Hepatocyte (in vitro differentiated cells): Measurements from ENCODE around the gene TECTB. TPM values are rescaled to one million over a fixed set of nuclear protein-coding genes. Genes with fewer than 3 reads are reported as not detected.

Experiments used
- DNase-seq: peaks from one replicate; pipeline ENCODE4 v3.0.0-alpha.2; 2016; ENCODE audit warnings: low spot score
- H2AFZ ChIP-seq: fragments of 200-600 bp; sonication (generic); 2 replicates; pipeline ENCODE4 v1.6.0; 2016; ENCODE audit warnings: antibody characterized with exemption, mild to moderate bottlenecking
- H3K27ac ChIP-seq: fragments of 200-600 bp; sonication (generic); 2 replicates; pipeline ENCODE4 v1.5.1; 2016; ENCODE audit warnings: mild to moderate bottlenecking
- H3K27me3 ChIP-seq: fragments of 200-600 bp; sonication (generic); 2 replicates; pipeline ENCODE4 v1.6.1; 2016
- H3K36me3 ChIP-seq: fragments of 200-600 bp; sonication (generic); replicated peaks from 2 replicates; pipeline ENCODE4 v1.5.1; 2016; ENCODE audit warnings: low read depth; ENCODE audit not compliant: insufficient read depth
- H3K4me1 ChIP-seq: fragments of 200-600 bp; sonication (generic); 2 replicates; pipeline ENCODE4 v1.5.1; 2016; ENCODE audit warnings: mild to moderate bottlenecking, moderate library complexity; ENCODE audit not compliant: insufficient read depth
- H3K4me2 ChIP-seq: fragments of 200-600 bp; sonication (generic); 2 replicates; pipeline ENCODE4 v1.6.0; 2016
- H3K4me3 ChIP-seq: fragments of 200-600 bp; sonication (generic); 2 replicates; pipeline ENCODE4 v1.5.1; 2016; ENCODE audit warnings: mild to moderate bottlenecking
- H3K79me2 ChIP-seq: fragments of 200-600 bp; sonication (generic); 2 replicates; pipeline ENCODE4 v1.6.0; 2017; ENCODE audit warnings: mild to moderate bottlenecking
- H3K9me2 ChIP-seq: fragments of 200-600 bp; sonication (generic); replicated peaks from 2 replicates; pipeline ENCODE4 v1.6.0; 2017; ENCODE audit warnings: mild to moderate bottlenecking; ENCODE audit not compliant: insufficient read depth
- H3K9me3 ChIP-seq: fragments of 200-600 bp; sonication (generic); 2 replicates; pipeline ENCODE4 v1.5.1; 2016; ENCODE audit warnings: low read depth, mild to moderate bottlenecking
- H4K20me1 ChIP-seq: fragments of 200-600 bp; sonication (generic); 2 replicates; pipeline ENCODE4 v1.6.0; 2016; ENCODE audit warnings: mild to moderate bottlenecking; ENCODE audit not compliant: insufficient read depth, poor library complexity, severe bottlenecking
- EZH2 ChIP-seq: fragments of 200-600 bp; sonication (generic); IDR thresholded peaks from 2 replicates; pipeline ENCODE4 v1.6.1; 2016; ENCODE audit warnings: antibody characterized with exemption, mild to moderate bottlenecking, borderline replicate concordance
- EZH2phosphoT487 ChIP-seq: fragments of 200-600 bp; sonication (generic); IDR thresholded peaks from one replicate; pipeline ENCODE4 v1.6.1; 2018; ENCODE audit warnings: antibody characterized with exemption, mild to moderate bottlenecking, low read depth, moderate library complexity; ENCODE audit not compliant: unreplicated experiment, severe bottlenecking
- WGBS: methylation state at CpG from one replicate; pipeline ENCODE4 v1.1.6; 2016; ENCODE audit warnings: low lambda C conversion rate; ENCODE audit errors: missing lambda C conversion rate; 5-methylcytosine and 5-hydroxymethylcytosine counted together
- polyA plus RNA-seq: library from polyadenylated mRNA; unstranded; fragments of >200 nt; fragmentation: Nextera tagmentation; extraction: Ambion mirVana; gene quantifications from 2 replicates; pipeline ENCODE4 v1.2.1, GENCODE V29; 2016
- total RNA-seq: library from RNA; depleted of rRNA; stranded (reverse); fragments of >200 nt; gene quantifications from 2 replicates; pipeline ENCODE4 v1.2.3, GENCODE V29; 2014
- TF ChIP-seq, protein P1 (sequence below): fragments of 200-600 bp; sonication (generic); IDR thresholded peaks from 2 replicates; pipeline ENCODE4 v1.5.1; 2016; ENCODE audit warnings: antibody characterized with exemption, mild to moderate bottlenecking; ENCODE audit not compliant: poor library complexity

Gene TECTB
- total and polyA plus RNA-seq, 2 experiments from 2014 or later: 0.10 TPM; not detected in 1

DNA sequence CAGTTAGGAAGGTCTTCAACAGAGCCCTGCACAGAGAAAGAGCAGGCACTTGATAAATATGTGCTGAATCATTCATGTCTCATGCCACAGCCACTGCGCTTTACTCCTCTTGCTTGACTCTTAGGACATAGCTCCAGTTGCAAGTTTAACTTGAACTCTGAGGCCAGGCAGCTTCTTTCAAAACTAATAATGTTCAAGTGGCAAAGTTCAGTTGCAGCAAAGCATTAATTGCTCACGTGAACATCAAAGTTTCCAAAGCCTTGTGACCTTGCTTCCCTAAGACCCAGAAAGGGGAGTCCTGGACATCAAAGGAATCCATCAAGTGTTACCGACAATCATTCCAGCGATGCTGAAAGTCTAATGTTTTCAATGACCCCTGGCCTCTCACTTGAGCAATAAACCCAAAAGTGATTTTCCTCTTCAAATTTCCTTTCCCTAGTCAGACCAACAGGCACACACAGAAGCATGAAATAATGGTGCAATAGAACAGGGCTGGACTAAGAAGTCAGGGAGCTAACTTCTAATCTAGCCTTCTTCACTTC is 21.8 kb upstream of the TECTB start:
- Histone ChIP-seq H3K4me1 (peaks cover 13% of the 10 kb centered on the region), H3K36me3 (no peaks in the 10 kb centered on the region), H3K27ac (peak overlapping the region; percentile 62), H2AFZ (no peak overlapping the region), H3K4me2 (no peak overlapping the region), H4K20me1 (no peaks in the 10 kb centered on the region), H3K4me3 (no peak overlapping the region), H3K9me2 (no peaks in the 10 kb centered on the region), H3K27me3 (no peaks in the 10 kb centered on the region), H3K79me2 (no peaks in the 10 kb centered on the region), H3K9me3 (no peaks in the 10 kb centered on the region)
- 31% methylated on average over 4 of the region's 4 CpGs for WGBS
- DNase-seq: peak; percentile 73
- TF ChIP-seq EZH2phosphoT487: no peak
- TF ChIP-seq EZH2: no peak
- TF ChIP-seq, protein P1, sequence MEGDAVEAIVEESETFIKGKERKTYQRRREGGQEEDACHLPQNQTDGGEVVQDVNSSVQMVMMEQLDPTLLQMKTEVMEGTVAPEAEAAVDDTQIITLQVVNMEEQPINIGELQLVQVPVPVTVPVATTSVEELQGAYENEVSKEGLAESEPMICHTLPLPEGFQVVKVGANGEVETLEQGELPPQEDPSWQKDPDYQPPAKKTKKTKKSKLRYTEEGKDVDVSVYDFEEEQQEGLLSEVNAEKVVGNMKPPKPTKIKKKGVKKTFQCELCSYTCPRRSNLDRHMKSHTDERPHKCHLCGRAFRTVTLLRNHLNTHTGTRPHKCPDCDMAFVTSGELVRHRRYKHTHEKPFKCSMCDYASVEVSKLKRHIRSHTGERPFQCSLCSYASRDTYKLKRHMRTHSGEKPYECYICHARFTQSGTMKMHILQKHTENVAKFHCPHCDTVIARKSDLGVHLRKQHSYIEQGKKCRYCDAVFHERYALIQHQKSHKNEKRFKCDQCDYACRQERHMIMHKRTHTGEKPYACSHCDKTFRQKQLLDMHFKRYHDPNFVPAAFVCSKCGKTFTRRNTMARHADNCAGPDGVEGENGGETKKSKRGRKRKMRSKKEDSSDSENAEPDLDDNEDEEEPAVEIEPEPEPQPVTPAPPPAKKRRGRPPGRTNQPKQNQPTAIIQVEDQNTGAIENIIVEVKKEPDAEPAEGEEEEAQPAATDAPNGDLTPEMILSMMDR: no peak

DNA sequence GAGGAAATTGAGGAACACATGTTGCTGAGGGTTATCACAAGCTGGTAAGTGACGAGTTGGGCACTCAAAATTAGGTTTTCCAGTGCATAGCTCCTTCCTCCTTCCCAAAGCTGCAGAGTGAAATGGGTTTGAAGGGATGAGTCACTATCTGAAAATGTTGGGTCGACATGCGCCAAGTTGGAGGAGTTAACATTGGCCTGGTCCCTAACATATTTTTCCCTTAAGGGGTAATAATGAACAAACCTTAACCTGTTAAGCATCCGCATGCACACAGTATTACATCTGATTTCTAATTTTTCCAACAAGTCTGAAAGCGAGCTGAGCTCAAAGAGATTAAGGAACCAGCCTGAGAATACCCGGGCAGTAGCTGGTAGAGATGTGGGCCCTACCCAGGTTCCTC is 20.7 kb upstream of the TECTB start:
- Histone ChIP-seq H3K27ac (no peak overlapping the region), H4K20me1 (no peaks in the 10 kb centered on the region)
- 80% methylated on average over 6 of the region's 6 CpGs for WGBS

DNA sequence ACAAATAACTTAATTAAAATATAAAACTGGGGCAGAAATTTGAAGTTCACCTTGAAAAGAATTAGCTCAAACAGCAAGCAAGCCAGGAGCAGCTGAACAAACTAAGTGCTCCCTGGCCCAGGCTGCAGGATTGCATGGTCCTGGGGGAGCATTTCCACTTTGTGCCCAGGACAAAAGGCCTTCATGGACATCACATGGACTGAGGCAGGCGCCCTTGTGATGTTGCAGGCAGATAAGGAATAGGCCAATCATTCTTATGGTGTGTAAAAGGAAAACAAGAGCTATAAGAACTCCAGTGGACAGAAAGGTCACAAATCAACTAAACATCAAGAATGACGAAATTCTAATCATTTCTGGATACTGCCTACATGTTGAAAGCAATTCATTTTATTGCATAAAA is 17.5 kb upstream of the TECTB start:
- Histone ChIP-seq H3K9me3 (no peaks in the 10 kb centered on the region), H3K79me2 (no peaks in the 10 kb centered on the region), H3K4me1 (peaks cover 3% of the 10 kb centered on the region), H3K4me3 (no peak overlapping the region), H2AFZ (no peak overlapping the region), H3K4me2 (no peak overlapping the region), H3K27me3 (no peaks in the 10 kb centered on the region), H3K27ac (peak overlapping the region; percentile 16), H3K9me2 (no peaks in the 10 kb centered on the region), H4K20me1 (no peaks in the 10 kb centered on the region), H3K36me3 (no peaks in the 10 kb centered on the region)
- peak; percentile 50 for DNase-seq
- TF ChIP-seq EZH2 (no peak), EZH2phosphoT487 (no peak)
- TF ChIP-seq, protein P1: no peak
- 56% methylated on average over 2 of the region's 2 CpGs for WGBS

More for the DNA sequence above, 20.7 kb upstream of the TECTB start:
- Histone ChIP-seq H3K9me3 (no peaks in the 10 kb centered on the region), H3K4me1 (peaks cover 13% of the 10 kb centered on the region), H3K27me3 (no peaks in the 10 kb centered on the region), H3K4me2 (no peak overlapping the region), H3K79me2 (no peaks in the 10 kb centered on the region), H2AFZ (no peak overlapping the region), H3K36me3 (no peaks in the 10 kb centered on the region), H3K4me3 (no peak overlapping the region), H3K9me2 (no peaks in the 10 kb centered on the region)
- TF ChIP-seq EZH2: no peak
- no peak for TF ChIP-seq EZH2phosphoT487
- TF ChIP-seq, protein P1: no peak
- no peak for DNase-seq

DNA sequence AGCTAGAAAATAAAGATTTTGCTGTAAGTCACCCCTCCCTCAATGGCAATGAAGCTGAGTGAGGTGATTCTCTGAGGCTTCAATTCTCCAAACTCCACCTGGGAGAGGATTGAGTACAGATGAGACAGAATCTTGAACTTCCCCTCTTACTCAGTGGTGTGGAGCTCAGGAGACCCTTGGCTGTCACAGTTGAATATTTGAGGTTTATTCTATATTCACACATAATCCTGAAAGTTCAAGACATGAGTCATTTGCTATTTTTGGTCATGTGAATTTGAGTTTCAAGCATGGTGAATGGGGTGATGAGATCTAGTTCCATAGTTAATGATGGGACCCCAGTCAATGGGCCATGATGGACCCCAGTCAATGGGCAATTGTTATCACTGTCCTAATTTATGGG is 13.9 kb upstream of the TECTB start:
- TF ChIP-seq, protein P1: no peak
- no peak for TF ChIP-seq EZH2
- no peak for TF ChIP-seq EZH2phosphoT487
- Histone ChIP-seq H2AFZ (no peak overlapping the region), H3K36me3 (no peaks in the 10 kb centered on the region), H3K4me3 (no peak overlapping the region), H3K9me2 (no peaks in the 10 kb centered on the region), H3K79me2 (no peaks in the 10 kb centered on the region), H3K27me3 (no peaks in the 10 kb centered on the region), H3K27ac (no peak overlapping the region), H3K9me3 (no peaks in the 10 kb centered on the region), H3K4me1 (no peaks in the 10 kb centered on the region), H4K20me1 (no peaks in the 10 kb centered on the region), H3K4me2 (no peak overlapping the region)
- no peak for DNase-seq
